Heart right ventricle (tissue), 16 donors: ENCODE data around the gene CDK5RAP2. TPM values are rescaled to one million over a fixed set of nuclear protein-coding genes. Genes with fewer than 3 reads are reported as not detected.

ENCODE experiments used
- ATAC-seq, 8 donors: fragments of 200-7000 bp; cut with Tn5 transposase; one replicate each; pipeline ENCODE4 v1.9.1; 2020; ENCODE audit warnings: mild to moderate bottlenecking in 8 of 8, moderate library complexity in 8 of 8, moderate number of reproducible peaks in 1 of 8
- DNase-seq, 2 donors: peaks; one replicate each; pipeline ENCODE4 v3.0.0-alpha.2; 2020
- H3K27ac ChIP-seq, 10 donors: fragments of 200-600 bp; sonication (generic) in 2 of 10; one replicate each; pipeline versions ENCODE4 v1.5.0 to v1.8.0; 2020 to 2022; ENCODE audit warnings: mild to moderate bottlenecking in 3 of 10
- H3K27me3 ChIP-seq, 7 donors: fragments of 200-600 bp; one replicate each; pipeline ENCODE4 v1.8.0; 2021 to 2022; ENCODE audit warnings: mild to moderate bottlenecking in 2 of 7
- H3K36me3 ChIP-seq, 9 donors: fragments of 200-600 bp; sonication (generic) in 1 of 9; one replicate each; pipeline versions ENCODE4 v1.5.0 to v1.8.0; 2020 to 2022; ENCODE audit warnings: mild to moderate bottlenecking in 2 of 9
- H3K4me1 ChIP-seq, 9 donors: fragments of 200-600 bp; sonication (generic) in 1 of 9; one replicate each; pipeline versions ENCODE4 v1.5.0 to v1.8.0; 2020 to 2022; ENCODE audit warnings: mild to moderate bottlenecking in 4 of 9
- H3K4me3 ChIP-seq, 10 donors: fragments of 200-600 bp; sonication (generic) in 2 of 10; one replicate each; pipeline versions ENCODE4 v1.5.0 to v1.8.0; 2020 to 2022; ENCODE audit warnings: mild to moderate bottlenecking in 7 of 10, moderate library complexity in 2 of 10
- H3K9me3 ChIP-seq, 11 donors: fragments of 200-600 bp in 10 of 11; sonication (generic) in 2 of 11; one replicate each; pipeline versions ENCODE4 v1.5.0 to v1.8.0; 2013 to 2022; ENCODE audit warnings: mild to moderate bottlenecking in 2 of 11, control low read depth in 1 of 11, moderate library complexity in 1 of 11
- CTCF ChIP-seq, 9 donors: fragments of 200-600 bp; sonication (generic) in 2 of 9; IDR thresholded peaks; one replicate each; pipeline versions ENCODE4 v1.5.0 to v1.8.0; 2021 to 2022; ENCODE audit warnings: antibody characterized with exemption in 9 of 9, mild to moderate bottlenecking in 5 of 9, moderate library complexity in 1 of 9
- WGBS, 2 donors: extraction: QIAGEN DNeasy Blood & Tissue Kit; methylation state at CpG; one replicate each; pipeline ENCODE4 v1.1.7; 2013; ENCODE audit warnings: inconsistent platforms in 1 of 2; 5-methylcytosine and 5-hydroxymethylcytosine counted together
- intact Hi-C, 10 donors: fragments of 100-400 bp; cut with DNase I; formaldehyde crosslinking; loops; one replicate each; pipeline versions ENCODE4 v1.11.1 to v1.14.2; 2022
- polyA plus RNA-seq, 2 donors: library from polyadenylated mRNA; stranded (reverse); fragments of 200-250 nt; gene quantifications; one replicate each; pipeline ENCODE4 v1.2.3, GENCODE V29; 2013
- total RNA-seq, 10 donors: library from RNA; stranded (reverse); fragmentation: NEBNext Ultra II Directional in 3 of 10; extraction: Animal tissue kit (Norgen Biotek cat#: 25700) in 3 of 10; gene quantifications; one replicate each; pipeline versions ENCODE4 v1.2.1 to v1.2.4, GENCODE V29; 2021 to 2023
- donor health status: Arrhythmogenic right ventricular cardiomyopathy.
- donor health status: ischemic (EF 13 %, LVEDD 7.1; RV severe dilation, severe dysfunction).
- donor health status: healthy with polysubstance abuse.
- donor health status: DM: no; HTN: yes; CAD: no.
- donor health status: DM: no; HTN: no; CAD: no.
- donor health status: ischemic (EF 25% LVEDD 6.9; RV normal size, moderate dysfunction).
- donor health status: ischemic (EF 25% LVEDD 5.7; RV mildly dilated, moderate dysfunction).
- donor health status: healthy.
- donor health status: DM: yes; HTN: yes; CAD: no.
- donor health status: Ischemic cardiomyopathy.
- donor health status: ischemic (EF 35%, LVEDD 5.7; RV mildly dilated, moderate dysfunction).
- donor health status: nonischemic (EF 11% LVEDD 7.7; RV severe dilation, severe dysfunction).
- donor health status: DM: yes; HTN: yes; CAD: no.
- donor health status: PGD.
- donor health status: ischemic (EF 29% LVEDD 5.4; RV normal size, mild dysfunction).
- donor health status: nonischemic (EF 23%, LVEDD 6.1; RV moderate dilation, normal function).

CDK5RAP2 gene
- total and polyA plus RNA-seq, 12 donors: 21.6 to 80.1 (median 53.4) TPM

- Histone ChIP-seq H3K27me3 (no peaks in the 10 kb centered on the region), H3K4me3 (no peak overlapping the region), H3K9me3 (peaks cover 0 to 21% (median 6%) of the 10 kb centered on the region in 11 donors), H3K27ac (no peak overlapping the region), H3K36me3 (peaks cover 0 to 2% (median 0%) of the 10 kb centered on the region in 9 donors), H3K4me1 (peaks cover 0 to 21% (median 12%) of the 10 kb centered on the region in 9 donors)
- ATAC-seq (no peak), DNase-seq (no peak)
- TF ChIP-seq CTCF (IDR thresholded peaks at IDR 0.05): no peak
- WGBS, 2 donors: 89 to 95% methylated on average over 7 of the region's 7 CpGs
- intact Hi-C loops: no loop called here
Measured at GRCh38 chr9:120382453-120382852, 197.5 kb downstream of the CDK5RAP2 start.

GRCh38 chr9:120381839-120382238, 198.1 kb downstream of the CDK5RAP2 start:
- DNase-seq: no peak
- no peak for ATAC-seq
- Histone ChIP-seq H3K4me3 (no peak overlapping the region), H3K36me3 (no peaks in the 10 kb centered on the region), H3K27me3 (no peaks in the 10 kb centered on the region), H3K9me3 (peaks cover 0 to 21% (median 6%) of the 10 kb centered on the region in 11 donors), H3K27ac (no peak overlapping the region), H3K4me1 (peaks cover 0 to 19% (median 9%) of the 10 kb centered on the region in 9 donors)
- 91 to 93% methylated on average over 10 of the region's 10 CpGs for WGBS, 2 donors
- no peak for TF ChIP-seq CTCF (IDR thresholded peaks at IDR 0.05)
- intact Hi-C loops: no loop called here

GRCh38 chr9:120379611-120380010, 200.4 kb downstream of the CDK5RAP2 start:
- H3K9me3 ChIP-seq: peaks cover 0 to 21% (median 6%) of the 10 kb centered on the region in 11 donors
- no peak for ATAC-seq
- no peak overlapping the region for H3K27ac ChIP-seq
- no peak for DNase-seq
- 96 to 97% methylated on average over 8 of the region's 8 CpGs for WGBS, 2 donors
- intact Hi-C loops: no loop called here
- no peaks in the 10 kb centered on the region for H3K36me3 ChIP-seq
- H3K27me3 ChIP-seq: no peaks in the 10 kb centered on the region
- peaks cover 0 to 7% (median 0%) of the 10 kb centered on the region in 9 donors for H3K4me1 ChIP-seq
- TF ChIP-seq CTCF (IDR thresholded peaks at IDR 0.05): no peak
- H3K4me3 ChIP-seq: no peak overlapping the region

GRCh38 chr9:120378680-120379079, 201.3 kb downstream of the CDK5RAP2 start:
- H3K4me3 ChIP-seq: no peak overlapping the region
- no peaks in the 10 kb centered on the region for H3K27me3 ChIP-seq
- H3K9me3 ChIP-seq: peaks cover 0 to 21% (median 6%) of the 10 kb centered on the region in 11 donors
- 92 to 95% methylated on average over 5 of the region's 5 CpGs for WGBS, 2 donors
- no peaks in the 10 kb centered on the region for H3K36me3 ChIP-seq
- no peaks in the 10 kb centered on the region for H3K4me1 ChIP-seq
- TF ChIP-seq CTCF (IDR thresholded peaks at IDR 0.05): no peak
- ATAC-seq (no peak), DNase-seq (no peak)
- intact Hi-C loops: no loop called here
- no peak overlapping the region for H3K27ac ChIP-seq
